Progenitor cell of endocrine pancreas (in vitro differentiated cells): ENCODE measurements around the gene ZSWIM6. TPM values are rescaled to one million over a fixed set of nuclear protein-coding genes. Genes with fewer than 3 reads are reported as not detected.

Source experiments
- DNase-seq: peaks from one replicate; pipeline ENCODE4 v3.0.0; 2021; ENCODE audit warnings: low spot score; ENCODE audit not compliant: unreplicated experiment
- H3K27ac Mint-ChIP-seq: 2 replicates; pipeline ENCODE4 v1.8.0; 2021; ENCODE audit warnings: mild to moderate bottlenecking, moderate library complexity, mixed read lengths
- H3K27me3 Mint-ChIP-seq: 2 replicates; pipeline ENCODE4 v1.8.0; 2021; ENCODE audit warnings: mixed read lengths
- H3K36me3 Mint-ChIP-seq: 2 replicates; pipeline ENCODE4 v1.8.0; 2022; ENCODE audit warnings: mixed read lengths; ENCODE audit not compliant: insufficient read depth
- H3K4me1 Mint-ChIP-seq: 2 replicates; pipeline ENCODE4 v1.8.0; 2021; ENCODE audit warnings: low read depth, mixed read lengths
- H3K4me3 Mint-ChIP-seq: 2 replicates; pipeline ENCODE4 v1.8.0; 2021; ENCODE audit warnings: low read depth, mild to moderate bottlenecking, moderate library complexity, mixed read lengths
- H3K9me3 Mint-ChIP-seq: 2 replicates; pipeline ENCODE4 v1.8.0; 2021; ENCODE audit warnings: low read depth, mixed read lengths
- total RNA-seq: library from RNA; stranded (reverse); gene quantifications from 2 replicates; pipeline ENCODE4 v1.2.1, GENCODE V29; 2021
- TF ChIP-seq, protein P1 (sequence below): fragments of 200-600 bp; sonication (generic); IDR thresholded peaks from one replicate; pipeline ENCODE4 v1.5.0; 2021; ENCODE audit warnings: antibody characterized with exemption, mild to moderate bottlenecking; ENCODE audit not compliant: unreplicated experiment

ZSWIM6 gene
- total RNA-seq, 1 donor from 2014 or later: 35.2 TPM

DNA sequence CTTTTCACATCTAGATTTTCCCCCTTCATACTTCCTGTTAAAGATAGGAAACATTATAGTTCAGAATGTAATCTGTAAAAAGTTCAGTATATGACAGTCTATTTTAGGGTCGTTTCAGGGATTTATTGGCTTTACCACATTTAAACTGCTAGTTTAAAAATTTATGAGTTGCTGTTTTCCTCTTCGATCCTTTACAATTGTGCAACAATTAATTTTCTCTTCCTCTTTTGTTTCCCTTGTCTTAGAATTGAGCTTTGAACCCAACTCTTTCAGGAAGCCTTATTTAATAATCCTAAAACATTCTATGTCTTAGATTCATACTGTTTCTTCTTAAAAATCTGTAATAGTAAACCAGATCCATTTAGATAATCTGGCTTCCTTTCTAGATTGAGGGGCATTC is 16.4 kb downstream of the ZSWIM6 start:
- Mint-ChIP-seq H3K4me1 (peaks cover 29% of the 10 kb centered on the region), H3K36me3 (no peaks in the 10 kb centered on the region), H3K27ac (no peak overlapping the region), H3K4me3 (no peak overlapping the region), H3K27me3 (no peaks in the 10 kb centered on the region), H3K9me3 (no peaks in the 10 kb centered on the region)
- TF ChIP-seq, protein P1, sequence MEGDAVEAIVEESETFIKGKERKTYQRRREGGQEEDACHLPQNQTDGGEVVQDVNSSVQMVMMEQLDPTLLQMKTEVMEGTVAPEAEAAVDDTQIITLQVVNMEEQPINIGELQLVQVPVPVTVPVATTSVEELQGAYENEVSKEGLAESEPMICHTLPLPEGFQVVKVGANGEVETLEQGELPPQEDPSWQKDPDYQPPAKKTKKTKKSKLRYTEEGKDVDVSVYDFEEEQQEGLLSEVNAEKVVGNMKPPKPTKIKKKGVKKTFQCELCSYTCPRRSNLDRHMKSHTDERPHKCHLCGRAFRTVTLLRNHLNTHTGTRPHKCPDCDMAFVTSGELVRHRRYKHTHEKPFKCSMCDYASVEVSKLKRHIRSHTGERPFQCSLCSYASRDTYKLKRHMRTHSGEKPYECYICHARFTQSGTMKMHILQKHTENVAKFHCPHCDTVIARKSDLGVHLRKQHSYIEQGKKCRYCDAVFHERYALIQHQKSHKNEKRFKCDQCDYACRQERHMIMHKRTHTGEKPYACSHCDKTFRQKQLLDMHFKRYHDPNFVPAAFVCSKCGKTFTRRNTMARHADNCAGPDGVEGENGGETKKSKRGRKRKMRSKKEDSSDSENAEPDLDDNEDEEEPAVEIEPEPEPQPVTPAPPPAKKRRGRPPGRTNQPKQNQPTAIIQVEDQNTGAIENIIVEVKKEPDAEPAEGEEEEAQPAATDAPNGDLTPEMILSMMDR: no peak
- DNase-seq: no peak

DNA sequence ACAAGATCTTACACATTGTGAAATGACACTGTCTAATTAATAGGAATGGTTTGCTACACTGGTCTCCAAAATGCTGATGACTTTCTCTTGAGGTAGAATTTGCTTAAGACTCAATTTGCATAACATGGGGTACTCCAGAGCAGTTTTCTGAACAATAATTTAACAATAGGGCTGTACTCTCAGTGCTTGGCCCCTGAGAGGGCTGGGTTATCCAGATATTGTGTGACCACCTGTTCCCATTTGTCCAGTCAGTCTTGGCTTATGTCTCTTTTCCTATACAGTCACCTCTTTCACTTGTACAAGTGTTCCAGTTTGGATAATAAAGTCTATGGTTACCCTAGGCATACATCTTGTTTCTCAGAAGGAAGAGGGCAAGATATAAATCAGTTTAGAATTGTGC is 17.9 kb downstream of the ZSWIM6 start:
- Mint-ChIP-seq H3K4me3 (no peak overlapping the region), H3K27ac (no peak overlapping the region), H3K9me3 (no peaks in the 10 kb centered on the region), H3K27me3 (no peaks in the 10 kb centered on the region), H3K4me1 (peaks cover 20% of the 10 kb centered on the region), H3K36me3 (no peaks in the 10 kb centered on the region)
- DNase-seq: no peak
- TF ChIP-seq, protein P1: no peak

DNA sequence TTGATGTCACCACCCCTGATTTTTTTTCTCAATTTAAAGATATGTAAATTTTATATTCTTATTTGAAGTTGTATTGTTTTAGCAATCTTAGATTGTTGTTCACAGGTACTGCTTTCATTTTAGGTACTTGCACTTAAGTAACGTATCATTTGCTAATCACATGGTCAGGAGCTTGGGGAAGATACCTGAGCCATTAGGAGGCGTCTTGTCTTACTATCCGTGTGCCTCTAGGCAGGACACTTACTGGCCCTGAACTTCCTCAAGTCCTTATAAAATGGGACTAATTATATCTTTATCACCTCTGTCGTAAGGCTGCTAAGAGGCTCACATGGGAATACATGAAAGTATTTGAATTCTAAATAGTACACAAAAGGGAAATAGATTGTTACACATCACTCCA is 18.5 kb downstream of the ZSWIM6 start:
- Mint-ChIP-seq H3K4me3 (no peak overlapping the region), H3K36me3 (no peaks in the 10 kb centered on the region), H3K27ac (no peak overlapping the region), H3K4me1 (peaks cover 20% of the 10 kb centered on the region), H3K27me3 (no peaks in the 10 kb centered on the region), H3K9me3 (no peaks in the 10 kb centered on the region)
- TF ChIP-seq, protein P1: no peak
- no peak for DNase-seq

DNA sequence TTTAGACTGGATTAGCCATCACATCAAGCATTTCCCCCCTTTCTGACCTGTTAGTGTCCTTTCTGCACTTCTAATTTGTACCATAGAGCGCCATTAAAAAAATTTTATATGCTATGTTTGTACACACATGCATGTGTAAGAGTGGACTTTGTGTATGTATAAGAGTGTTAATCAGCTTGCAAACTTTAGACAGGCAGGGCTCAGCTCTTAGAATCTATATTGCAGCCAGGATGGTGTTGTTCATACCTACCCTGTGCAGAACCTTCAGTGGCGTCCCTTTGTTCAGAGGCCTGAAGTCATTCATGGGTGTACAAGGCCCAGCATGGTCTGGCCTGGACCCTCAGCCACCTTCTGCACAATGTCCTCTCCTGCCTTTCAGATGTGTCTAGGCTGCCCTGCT is 19.7 kb downstream of the ZSWIM6 start:
- TF ChIP-seq, protein P1: no peak
- DNase-seq: no peak
- no peak overlapping the region for H3K27ac Mint-ChIP-seq
- H3K4me1 Mint-ChIP-seq: peaks cover 20% of the 10 kb centered on the region
- H3K4me3 Mint-ChIP-seq: no peak overlapping the region
- H3K9me3 Mint-ChIP-seq: no peaks in the 10 kb centered on the region
- no peaks in the 10 kb centered on the region for H3K36me3 Mint-ChIP-seq
- H3K27me3 Mint-ChIP-seq: no peaks in the 10 kb centered on the region

DNA sequence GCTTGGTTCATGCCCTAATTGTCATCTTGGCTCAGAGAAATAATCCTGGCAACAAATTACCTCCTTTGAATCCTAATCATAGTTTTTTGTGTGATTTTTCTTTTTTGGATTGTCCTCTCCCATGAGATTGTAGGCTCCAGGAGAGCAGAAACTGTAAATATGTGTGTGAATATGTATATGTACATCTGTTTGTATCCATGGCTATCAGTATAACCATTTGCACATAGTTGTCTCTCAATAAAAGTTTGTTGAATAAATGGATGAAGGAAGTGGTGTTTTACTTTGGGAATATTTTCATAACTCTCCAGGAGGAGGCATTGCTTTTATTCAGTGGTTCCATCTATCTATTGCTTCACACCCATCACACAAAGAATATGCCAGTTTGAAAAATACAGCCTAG is 20.1 kb downstream of the ZSWIM6 start:
- no peak overlapping the region for H3K4me3 Mint-ChIP-seq
- no peak for DNase-seq
- peaks cover 20% of the 10 kb centered on the region for H3K4me1 Mint-ChIP-seq

More for the DNA sequence above, 20.1 kb downstream of the ZSWIM6 start:
- Mint-ChIP-seq H3K9me3 (peaks cover 3% of the 10 kb centered on the region), H3K36me3 (no peaks in the 10 kb centered on the region), H3K27ac (no peak overlapping the region), H3K27me3 (no peaks in the 10 kb centered on the region)
- TF ChIP-seq, protein P1: no peak
